HG02973 (cell line): ENCODE data around the gene PAPSS2.
"Not testable (repeated sequence)": the region's sequence is repeated elsewhere in the genome, so short reads cannot be mapped to it uniquely, and the experiment has no call there.

Source experiments
- ATAC-seq: cut with Tn5 transposase; IDR thresholded peaks from one replicate; pipeline ENCODE4 v1.9.1; 2021; ENCODE audit warnings: moderate library complexity; ENCODE audit not compliant: unreplicated experiment

Gene PAPSS2

DNA sequence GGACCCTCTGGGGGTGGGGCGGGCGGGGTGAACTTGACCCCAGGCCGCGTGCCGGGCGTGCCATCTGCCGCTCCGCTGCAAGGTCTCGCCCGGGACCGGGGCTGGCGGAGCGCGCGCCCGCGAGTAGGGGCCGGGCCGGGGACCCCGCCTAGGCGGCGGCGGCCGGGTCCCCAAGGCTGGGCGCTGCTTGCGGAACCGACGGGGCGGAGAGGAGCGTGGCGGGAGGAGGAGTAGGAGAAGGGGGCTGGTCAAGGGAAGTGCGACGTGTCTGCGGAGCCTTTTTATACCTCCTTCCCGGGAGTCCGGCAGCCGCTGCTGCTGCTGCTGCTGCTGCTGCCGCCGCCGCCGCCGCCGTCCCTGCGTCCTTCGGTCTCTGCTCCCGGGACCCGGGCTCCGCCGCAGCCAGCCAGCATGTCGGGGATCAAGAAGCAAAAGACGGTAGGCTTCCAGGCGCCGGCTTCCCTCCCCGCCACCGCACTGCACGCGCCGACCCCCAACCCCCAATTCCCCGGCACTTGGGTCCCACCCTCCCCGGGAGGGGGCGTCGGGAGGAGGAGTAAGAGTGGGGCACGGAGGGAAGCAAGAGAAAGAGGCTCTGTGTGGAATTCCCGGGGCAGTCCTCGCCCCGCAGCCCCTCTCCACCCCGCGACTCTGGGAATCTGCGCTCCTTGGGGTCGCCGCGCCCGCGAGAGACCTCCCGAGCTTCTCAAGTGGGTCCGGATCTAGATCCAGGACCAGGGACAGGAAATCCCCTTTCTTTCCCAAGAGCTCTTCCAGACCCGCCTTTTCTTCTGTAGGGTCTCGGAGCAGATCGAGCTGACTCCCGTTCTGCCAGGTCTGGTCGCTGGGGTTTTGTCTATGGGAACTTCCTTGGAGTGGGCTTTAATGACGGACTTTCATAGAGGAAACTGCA is at the start of gene PAPSS2:
TSS of gene PAPSS2 (plus strand) at position 308 of the 913 bp plus-strand sequence. CDS start at position 412, 104 bp downstream.
- no peak for ATAC-seq

- not testable (repeated sequence) for ATAC-seq
Observed at GRCh38 chr10:87611341-87611740, 48.3 kb upstream of the PAPSS2 start.

DNA sequence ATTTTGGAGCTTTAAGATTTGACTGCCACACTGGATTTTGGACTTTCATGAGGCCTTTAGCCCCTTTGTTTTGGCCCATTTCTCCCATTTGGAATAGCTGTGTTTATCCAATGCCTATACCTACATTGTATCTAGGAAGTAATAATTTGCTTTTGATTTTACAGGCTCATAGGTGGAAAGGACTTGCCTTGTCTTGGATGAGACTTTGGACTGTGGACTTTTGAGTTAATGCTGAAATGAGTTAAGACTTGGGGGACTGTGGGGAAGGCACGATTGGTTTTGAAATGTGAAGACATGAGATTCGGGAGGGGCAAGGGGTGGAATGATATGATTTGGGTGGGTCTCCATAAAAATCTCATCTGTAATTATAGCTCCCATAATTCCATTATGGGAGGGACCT is 47.6 kb upstream of the PAPSS2 start:
- no peak for ATAC-seq

DNA sequence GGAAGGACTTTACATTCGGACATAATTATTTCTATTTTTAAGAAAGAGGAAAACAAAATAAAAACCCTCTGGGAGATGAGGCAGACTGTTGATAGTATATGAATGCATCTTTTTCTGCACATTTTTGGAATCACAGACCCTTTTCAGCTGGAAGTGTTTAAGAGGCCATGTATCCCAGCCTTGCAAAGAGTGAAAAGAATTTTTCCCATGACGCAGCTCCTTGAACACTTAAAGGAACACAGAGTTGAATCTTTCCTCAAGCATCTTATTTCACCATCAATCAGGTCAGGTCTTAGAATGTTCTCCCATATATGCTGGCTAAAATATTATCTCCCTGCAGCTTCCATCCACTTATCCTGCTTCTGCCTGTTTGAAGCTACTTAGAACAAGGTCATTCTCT is 45.9 kb upstream of the PAPSS2 start:
- no peak for ATAC-seq

DNA sequence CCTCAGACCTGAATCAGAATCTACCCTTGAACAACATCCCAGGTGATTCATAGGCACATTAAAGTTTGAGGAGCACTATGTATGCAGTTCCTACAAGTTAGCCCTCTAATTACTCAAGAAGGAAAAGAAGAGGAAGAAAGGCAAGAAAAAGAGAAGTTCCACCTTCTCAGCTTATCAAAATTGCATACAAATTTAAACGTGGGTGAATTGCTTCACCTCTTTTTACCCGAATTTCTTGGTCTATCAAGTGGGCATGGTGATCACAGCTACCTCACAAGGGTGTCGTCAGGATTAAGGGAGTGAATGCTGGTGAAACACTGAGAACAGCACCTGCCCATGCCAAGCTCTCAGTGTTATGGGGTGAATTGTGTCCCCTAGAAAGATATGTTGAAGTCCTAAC is 43.8 kb upstream of the PAPSS2 start:
- ATAC-seq = no peak

- ATAC-seq = no peak
Observed at GRCh38 chr10:87617503-87617902, 42.2 kb upstream of the PAPSS2 start.

DNA sequence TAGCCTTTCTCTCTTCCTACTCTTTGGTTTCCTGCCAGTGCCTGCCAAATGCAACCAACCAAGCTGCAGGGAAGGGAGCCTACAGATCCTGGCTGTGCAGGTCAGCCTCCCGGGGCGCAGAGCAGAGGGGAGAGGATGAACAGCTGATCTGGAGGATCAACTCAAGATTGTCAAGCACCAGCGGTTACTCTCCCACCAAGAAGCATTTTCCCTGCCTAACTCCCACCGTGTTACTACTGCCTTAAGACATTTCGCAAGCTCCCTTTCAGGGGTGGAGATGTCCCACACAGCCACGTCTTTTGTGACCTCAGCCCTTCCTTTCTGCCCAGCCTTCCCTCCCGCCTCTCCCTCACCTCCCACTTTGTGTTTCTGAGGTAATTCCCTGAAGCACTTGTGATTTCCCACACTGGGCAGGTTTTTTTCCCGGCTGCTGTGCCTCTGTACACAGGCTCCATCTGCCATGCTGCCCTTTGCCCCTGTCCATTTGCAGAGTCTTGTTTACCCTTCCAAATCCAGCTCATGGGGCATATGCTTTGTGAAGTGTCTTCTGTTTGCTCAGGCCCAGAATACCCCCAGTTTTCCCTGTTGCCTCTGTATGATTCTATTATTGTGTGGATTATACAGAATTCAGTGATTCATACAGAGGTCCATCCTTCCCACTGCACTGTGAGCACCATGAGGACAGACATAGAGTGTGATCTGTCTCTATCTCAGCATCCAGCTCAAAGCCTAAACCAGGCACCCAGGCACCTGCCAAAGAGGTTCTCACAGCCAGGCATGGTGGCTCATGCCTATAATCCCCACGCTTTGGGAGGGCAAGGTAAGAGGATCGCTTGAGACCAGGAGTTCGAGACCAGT is 40.9 kb upstream of the PAPSS2 start:
- ATAC-seq = no peak

DNA sequence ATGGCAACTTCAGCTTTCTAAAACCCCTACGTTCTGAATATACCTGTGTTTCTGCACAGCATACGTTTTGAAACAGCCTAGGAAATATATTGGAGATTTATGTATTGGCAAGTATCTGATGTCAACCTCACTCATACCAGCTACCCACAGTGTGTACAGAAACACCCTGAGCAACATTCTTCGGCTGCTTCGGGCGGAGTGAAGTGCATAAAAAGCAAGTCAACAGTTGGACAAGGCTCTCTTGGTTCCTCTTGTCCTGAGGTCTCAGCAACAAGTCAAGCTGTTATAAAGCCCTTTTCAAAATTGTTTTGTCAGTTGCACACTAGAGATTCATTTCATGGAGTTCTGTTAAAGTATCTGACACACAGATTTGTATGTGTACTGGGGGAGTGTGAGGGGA is 40.0 kb upstream of the PAPSS2 start:
- ATAC-seq = no peak

DNA sequence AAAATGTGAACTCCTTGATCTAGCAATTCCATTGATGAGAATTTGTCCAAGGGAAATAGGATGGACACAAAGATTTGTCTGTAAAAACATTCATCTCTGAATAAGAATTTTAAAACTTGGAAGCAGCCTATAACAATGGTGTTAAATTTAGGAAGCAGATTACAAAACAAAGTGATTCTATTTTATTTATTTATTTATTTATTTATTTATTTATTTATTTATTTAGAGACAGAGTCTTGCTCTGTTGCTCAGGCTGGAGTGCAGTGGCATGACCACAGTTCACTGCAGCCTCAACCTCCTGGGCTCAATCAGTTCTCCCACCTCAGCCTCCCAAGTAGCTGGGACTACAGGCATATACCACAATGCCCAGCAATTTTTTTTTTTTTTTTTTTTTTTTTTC is 38.2 kb upstream of the PAPSS2 start:
- ATAC-seq = not testable (repeated sequence)

DNA sequence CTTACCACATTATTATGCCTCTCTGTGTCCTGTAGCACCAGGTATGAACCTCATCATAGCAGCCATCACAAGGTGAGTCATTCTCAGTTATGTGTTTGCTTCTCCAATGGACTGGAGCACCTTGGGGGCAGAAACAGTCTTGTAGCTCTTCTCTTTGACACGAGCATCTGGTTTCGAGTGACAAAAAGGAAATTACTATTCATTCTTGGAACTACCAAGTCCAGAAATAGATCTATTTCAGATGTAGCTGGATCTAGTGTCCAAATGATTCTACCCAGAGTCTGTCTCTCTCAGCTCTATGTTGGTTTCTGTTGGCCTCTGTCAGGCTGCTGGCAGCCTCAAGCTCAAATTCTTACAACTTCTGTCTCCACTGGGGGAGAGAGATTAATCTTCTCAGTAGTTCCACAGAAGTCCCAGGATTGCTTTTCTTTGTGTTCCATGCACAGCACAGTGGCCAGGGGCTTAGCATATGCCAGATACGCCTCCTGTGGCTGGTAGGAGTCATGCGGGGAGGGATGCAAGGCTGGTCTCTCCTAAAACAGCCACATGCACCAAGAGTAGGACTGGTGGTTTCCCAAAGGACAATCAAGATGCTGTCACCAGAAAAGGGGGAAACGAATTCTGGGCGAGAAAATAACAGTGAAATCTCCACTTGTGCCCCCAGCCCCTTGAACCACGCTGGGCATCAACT is 37.2 kb upstream of the PAPSS2 start:
- ATAC-seq = no peak

DNA sequence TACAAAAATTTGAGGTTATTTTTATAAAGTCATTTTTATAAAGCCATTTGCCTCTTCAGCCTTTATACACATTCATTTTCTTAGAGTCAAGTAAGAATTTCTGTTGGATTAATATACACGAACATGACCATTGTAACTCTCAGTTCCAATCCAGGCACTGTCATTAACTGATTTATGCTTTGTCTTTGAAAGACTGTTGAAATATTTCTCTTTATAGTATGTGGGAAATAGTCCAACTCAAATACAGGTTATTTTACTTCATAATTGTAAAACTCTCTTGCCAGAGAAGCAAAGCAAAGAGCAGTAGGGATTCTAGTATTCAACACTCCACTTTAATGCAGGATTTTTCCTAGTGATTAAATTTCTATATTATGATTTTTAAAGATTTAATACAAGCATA is 36.5 kb upstream of the PAPSS2 start:
- no peak for ATAC-seq

DNA sequence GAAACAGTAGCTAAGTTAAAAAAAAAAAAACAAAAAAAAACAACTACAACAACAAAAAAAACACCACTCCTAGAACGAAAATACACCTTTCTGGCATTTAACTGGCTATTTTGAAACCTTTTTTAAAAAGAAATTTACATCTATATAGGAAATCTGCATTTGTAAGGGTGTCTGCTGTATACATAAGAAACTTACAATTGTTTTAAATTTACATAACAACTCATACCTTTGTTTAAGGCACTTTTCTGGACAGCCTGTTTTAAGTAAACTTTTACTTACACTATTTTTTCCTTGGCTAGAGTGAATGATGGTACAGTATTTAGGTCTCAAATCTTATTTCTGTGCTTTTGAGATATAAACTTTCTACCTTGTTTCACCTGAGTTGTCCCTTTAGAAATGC is 34.0 kb upstream of the PAPSS2 start:
- no peak for ATAC-seq

GRCh38 chr10:87626422-87626892 is 33.2 kb upstream of the PAPSS2 start:
- no peak for ATAC-seq

GRCh38 chr10:87630171-87630570 is 29.5 kb upstream of the PAPSS2 start:
- no peak for ATAC-seq

- no peak for ATAC-seq
Observed at GRCh38 chr10:87632454-87632853, 27.2 kb upstream of the PAPSS2 start.

DNA sequence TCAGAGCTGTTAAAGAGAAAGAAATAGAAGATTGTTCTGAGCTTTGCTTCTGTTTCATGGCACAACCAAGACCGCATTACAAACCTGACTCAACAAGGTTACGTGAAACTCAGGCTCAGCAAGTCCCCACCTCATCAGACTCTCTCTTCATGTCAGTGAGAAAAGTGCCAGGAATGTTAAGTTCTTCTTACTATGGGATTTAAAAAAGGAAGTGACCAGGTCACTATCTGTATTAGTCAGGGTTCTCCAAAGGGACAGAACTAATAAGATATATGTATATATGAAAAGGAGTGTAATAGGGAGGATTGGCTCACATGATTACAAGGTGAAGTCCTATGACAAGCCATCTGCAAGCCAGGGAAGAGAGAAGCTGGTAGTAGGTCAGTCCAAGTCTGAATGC is 25.4 kb upstream of the PAPSS2 start:
- no peak for ATAC-seq

DNA sequence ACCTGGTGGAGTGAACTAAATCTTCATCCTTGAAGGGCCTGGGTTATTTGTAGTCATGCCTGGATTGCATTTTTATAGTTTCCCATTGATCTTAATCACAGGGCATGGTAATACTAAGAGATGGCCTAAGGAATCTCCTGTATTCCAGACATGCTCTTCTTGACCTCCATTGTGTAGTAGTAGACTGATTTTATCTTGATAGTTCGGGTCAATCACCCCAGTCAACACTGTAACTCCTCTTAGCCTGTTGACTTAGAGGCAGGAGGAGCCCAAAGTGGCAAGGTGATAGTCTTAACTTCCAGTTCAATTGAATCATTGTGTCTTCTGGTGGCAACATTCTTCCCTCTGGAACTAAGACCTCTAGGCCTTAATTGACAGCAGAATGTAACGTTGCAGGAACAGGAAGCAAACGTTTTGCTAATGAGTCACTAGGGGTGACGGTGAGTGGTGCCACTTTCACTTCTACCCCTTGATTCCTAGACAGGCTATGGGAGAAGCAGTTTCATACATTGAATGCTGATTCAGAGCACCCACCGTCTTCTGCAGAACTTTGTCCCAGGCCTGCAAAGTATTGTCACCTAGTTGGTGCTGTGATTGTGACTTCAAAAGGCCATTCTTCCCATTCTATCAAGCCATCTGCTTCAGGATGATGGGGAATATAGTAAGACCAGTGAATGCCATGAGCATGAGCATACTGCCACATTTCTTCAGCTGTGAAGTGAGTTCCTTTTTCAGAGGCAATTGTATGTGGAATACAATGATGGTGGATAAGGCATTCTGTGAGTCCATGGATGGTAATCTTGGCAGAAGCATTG is 24.0 kb upstream of the PAPSS2 start:
- ATAC-seq = peak; percentile 72

DNA sequence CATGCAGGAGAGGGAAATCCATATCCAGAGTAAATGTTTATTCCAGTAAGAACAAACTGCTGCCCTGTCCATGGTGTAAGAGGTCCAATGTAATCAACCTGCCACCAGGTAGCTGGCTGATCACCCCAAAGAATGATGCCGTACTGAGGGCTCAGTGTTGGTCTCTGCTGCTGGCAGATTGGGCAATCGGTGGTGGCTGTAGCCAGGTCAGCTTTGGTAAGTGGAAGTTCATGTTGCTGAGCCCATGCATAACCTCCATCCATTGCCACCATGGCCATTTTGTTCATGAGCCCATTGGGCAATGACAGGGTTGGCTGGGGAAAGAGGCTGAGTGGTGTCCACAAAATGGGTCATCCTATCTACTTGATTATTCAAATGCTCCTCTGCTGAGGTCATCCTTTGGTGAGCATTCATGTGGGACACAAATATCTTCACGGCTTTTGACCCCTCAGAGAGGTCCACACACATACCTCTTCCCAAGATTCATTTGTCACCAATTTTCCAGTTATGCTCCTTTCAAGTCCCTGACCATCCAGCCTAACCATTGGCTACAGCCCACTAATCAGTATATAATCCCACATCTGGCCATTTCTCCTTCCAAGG is 23.3 kb upstream of the PAPSS2 start:
- ATAC-seq = no peak

- no peak for ATAC-seq
Observed at GRCh38 chr10:87639493-87639892, 20.2 kb upstream of the PAPSS2 start.

DNA sequence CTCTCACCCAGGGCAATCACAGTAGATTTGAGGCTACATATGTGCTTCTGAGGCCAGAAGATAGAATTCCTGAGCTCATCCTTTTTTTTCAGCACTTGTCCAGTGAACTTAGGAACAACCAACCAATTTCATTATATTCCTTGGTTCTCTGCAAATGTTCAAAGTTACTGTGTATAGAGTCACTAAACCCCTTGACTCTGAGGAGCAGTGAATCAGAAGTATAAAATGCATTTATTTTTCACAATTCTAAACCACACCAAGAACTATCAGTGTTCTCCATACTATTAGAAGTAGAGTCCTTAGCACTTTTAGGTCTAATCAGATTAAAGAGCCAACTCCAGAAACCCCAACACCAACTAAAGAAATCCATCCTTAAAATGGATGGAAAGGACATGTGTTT is 19.6 kb upstream of the PAPSS2 start:
- no peak for ATAC-seq
